Measurements from ENCODE around the gene TUNAR. TPM values are rescaled to one million over a fixed set of nuclear protein-coding genes. Genes with fewer than 3 reads are reported as not detected.

The TUNAR gene
- total and polyA plus RNA-seq, 12 donors: not detected

GRCh38 chr14:95857275-95857674, 19.4 kb upstream of the TUNAR start:
- Histone ChIP-seq H3K4me3 (no peak overlapping the region), H3K27ac (no peak overlapping the region), H3K4me1 (peaks cover 0 to 4% (median 0%) of the 10 kb centered on the region in 9 donors), H3K27me3 (peaks cover 0 to 5% (median 0%) of the 10 kb centered on the region in 7 donors), H3K9me3 (no peaks in the 10 kb centered on the region), H3K36me3 (no peaks in the 10 kb centered on the region)
- DNase-seq: no peak
- whole genome bisulfite sequencing, 2 donors: 68 to 75% methylated on average over 2 of the region's 2 CpGs
- no peak for TF ChIP-seq CTCF (IDR thresholded peaks at IDR 0.05)
- intact Hi-C loops (cut with DNase I): no loop called here
- ATAC-seq: peak in 2 of 8 donors; percentile 42 to 67

GRCh38 chr14:95858893-95859292, 17.7 kb upstream of the TUNAR start:
- H3K27me3 ChIP-seq: peaks cover 0 to 20% (median 0%) of the 10 kb centered on the region in 7 donors
- H3K27ac ChIP-seq: no peak overlapping the region
- no peaks in the 10 kb centered on the region for H3K9me3 ChIP-seq
- 65 to 67% methylated on average over 4 of the region's 4 CpGs for WGBS, 2 donors
- TF ChIP-seq CTCF (IDR thresholded peaks at IDR 0.05): no peak
- ATAC-seq (no peak), DNase-seq (no peak)
- intact Hi-C loops (cut with DNase I): no loop called here
- no peak overlapping the region for H3K4me3 ChIP-seq
- H3K36me3 ChIP-seq: no peaks in the 10 kb centered on the region
- peaks cover 0 to 4% (median 0%) of the 10 kb centered on the region in 9 donors for H3K4me1 ChIP-seq

GRCh38 chr14:95862243-95862642, 14.4 kb upstream of the TUNAR start:
- Histone ChIP-seq H3K4me3 (no peak overlapping the region), H3K9me3 (peaks cover 0 to 8% (median 0%) of the 10 kb centered on the region in 11 donors), H3K27ac (no peak overlapping the region), H3K4me1 (no peaks in the 10 kb centered on the region), H3K36me3 (no peaks in the 10 kb centered on the region), H3K27me3 (peaks cover 0 to 44% (median 4%) of the 10 kb centered on the region in 7 donors)
- intact Hi-C loops (cut with DNase I): no loop called here
- DNase-seq (no peak), ATAC-seq (no peak)
- TF ChIP-seq CTCF (IDR thresholded peaks at IDR 0.05): no peak
- 2 to 4% methylated on average over 3 of the region's 3 CpGs for WGBS, 2 donors

GRCh38 chr14:95863295-95863694, 13.3 kb upstream of the TUNAR start:
- intact Hi-C loops (cut with DNase I): no loop called here
- no peak for TF ChIP-seq CTCF (IDR thresholded peaks at IDR 0.05)
- Histone ChIP-seq H3K9me3 (peaks cover 0 to 8% (median 0%) of the 10 kb centered on the region in 11 donors), H3K4me1 (no peaks in the 10 kb centered on the region), H3K27ac (no peak overlapping the region), H3K4me3 (no peak overlapping the region), H3K36me3 (no peaks in the 10 kb centered on the region), H3K27me3 (peaks cover 0 to 51% (median 4%) of the 10 kb centered on the region in 7 donors)
- WGBS, 2 donors: 79 to 82% methylated on average over 4 of the region's 4 CpGs
- no peak for DNase-seq
- ATAC-seq: no peak

Data from heart right ventricle (tissue), 16 donors.